Measurements from ENCODE around the gene KIF7. TPM values are rescaled to one million over a fixed set of nuclear protein-coding genes. Genes with fewer than 3 reads are reported as not detected.

KIF7 gene
- total and polyA plus RNA-seq, 2 of the 4 experiments (the other 2 are of a cell fraction): 5.0 to 9.0 TPM

- Histone ChIP-seq H2BK20ac (ENCODE audit: low read depth, low read length) (peak overlapping the region; percentile 64; the same call in 1 of the 2 replicates), H3K27me3 (ENCODE audit: control insufficient read depth, insufficient read depth, low read length) (no peaks in the 10 kb centered on the region), H4K8ac (ENCODE audit: low read depth in 2 of 2, low read length in 2 of 2) (peak overlapping the region; percentile 77 to 86), H3K23ac (ENCODE audit: low read depth, low read length) (peak overlapping the region; percentile 6; the same call in 1 of the 2 replicates), H2AK9ac (replicated peaks; ENCODE audit: low read depth, low read length, poor library complexity) (peak overlapping the region; percentile 79), H2BK15ac (ENCODE audit: low read depth, low read length) (peak overlapping the region; percentile 72; the same call in 1 of the 3 replicates), H3K4ac (ENCODE audit: low read depth, low read length) (peak overlapping the region; percentile 54), H3K56ac (ENCODE audit: extremely low read depth, insufficient read depth, low read length) (no peak overlapping the region), H3K9me3 (ENCODE audit: control insufficient read depth, insufficient read depth, low read length) (no peaks in the 10 kb centered on the region), H3K9ac (ENCODE audit: low read depth, low read length) (no peak overlapping the region), H3K4me2 (ENCODE audit: low read depth, low read length) (peak overlapping the region; percentile 41), H3K14ac (replicated peaks; ENCODE audit: low read depth, low read length) (peak overlapping the region; percentile 29), H2BK5ac (ENCODE audit: low read depth, low read length, poor library complexity, severe bottlenecking) (peak overlapping the region; percentile 33), H4K5ac (ENCODE audit: low read depth, low read length) (peak overlapping the region; percentile 82), H3K4me1 (ENCODE audit: control insufficient read depth, insufficient read depth, low read length) (peaks cover 8% of the 10 kb centered on the region), H4K91ac (ENCODE audit: insufficient read depth, low read depth, low read length) (peak overlapping the region; percentile 40; the same call in 1 of the 2 replicates), H3K79me1 (ENCODE audit: low read depth in 1 of 2, low read length in 2 of 2) (peaks cover 30 to 46% of the 10 kb centered on the region in 2 experiments), H2AFZ (replicated peaks; ENCODE audit: low read length, poor library complexity) (peak overlapping the region; percentile 86), H3K9me1 (ENCODE audit: insufficient read depth, low read length) (peaks cover 15% of the 10 kb centered on the region), H3K18ac (ENCODE audit: low read depth, low read length) (peak overlapping the region; percentile 48), H3K27ac (ENCODE audit: insufficient read depth, low read length) (peak overlapping the region; percentile 34), H2AK5ac (ENCODE audit: low read depth, low read length) (peak overlapping the region; percentile 48; the same call in 1 of the 2 replicates), H4K20me1 (ENCODE audit: insufficient read depth, low read length) (no peaks in the 10 kb centered on the region), H2BK120ac (ENCODE audit: low read depth, low read length) (peak overlapping the region; percentile 71), H3K36me3 (ENCODE audit: control insufficient read depth, insufficient read depth, low read length) (peaks cover 2% of the 10 kb centered on the region; the same call in 1 of the 2 replicates), H3K4me3 (ENCODE audit: insufficient read depth, low read depth, low read length) (no peak overlapping the region)
- DNase-seq (peak; percentile 78), ATAC-seq (ENCODE audit: low read depth) (peak; percentile 88)
- ChIA-PET CTCF (no interaction called here), POLR2A (ENCODE audit: unreplicated experiment) (no interaction called here)
- BruUV-seq (replicated peaks): no TSS peak
- intact Hi-C loops (cut with micrococcal nuclease) (no loop called here), dilution Hi-C loops (cut with HindIII; ENCODE audit: low sequenced_read_pairs, unreplicated experiment) (no loop called here), in situ Hi-C loops (cut with MboI; ENCODE audit: low sequenced_read_pairs) (no loop called here)
- TF ChIP-seq CEBPB (IDR thresholded peaks at IDR 0.05; ENCODE audit: low read depth, low read length) (peak; percentile 64), BHLHE40 (IDR thresholded peaks at IDR 0.05; ENCODE audit: low read depth, low read length) (no peak)
- WGBS, 2 experiments (ENCODE audit: extremely low coverage in 2 of 2, insufficient read length in 1 of 2): no CpG with 5 or more reads among the region's 4 CpGs
These were observed 67.3 kb downstream of the KIF7 start for GRCh38 chr15:89587955-89588354.
